ENCODE results near the gene RSRP1. TPM values are rescaled to one million over a fixed set of nuclear protein-coding genes. Genes with fewer than 3 reads are reported as not detected.
"Not testable (repeated sequence)": the region's sequence is repeated elsewhere in the genome, so short reads cannot be mapped to it uniquely, and the experiment has no call there.

RSRP1 gene
- total and polyA plus RNA-seq, 3 experiments from 2014 or later, result 47.5 to 124 (median 116) TPM

DNA sequence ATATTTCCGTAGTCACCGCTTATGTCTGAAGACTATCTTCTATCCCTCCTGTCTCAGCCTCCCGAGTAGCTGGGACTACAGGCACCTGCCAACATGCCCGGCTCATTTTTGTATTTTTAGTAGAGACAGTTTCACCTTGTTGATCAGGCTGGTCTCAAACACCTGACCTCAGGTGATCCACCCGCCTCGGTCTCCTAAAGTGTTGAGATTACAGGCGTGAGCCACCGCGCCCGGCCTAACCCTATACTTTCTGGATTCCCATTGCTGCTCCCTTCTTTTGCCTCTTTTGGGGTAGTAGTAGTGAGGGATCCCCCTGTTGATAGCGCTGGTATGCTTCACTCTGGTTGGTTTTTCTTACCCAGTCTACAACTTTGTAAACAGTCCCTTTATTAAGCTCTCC lies 9.2 kb downstream of the RSRP1 start:
- Histone ChIP-seq H3K4me3 (ENCODE audit: low read length) (no peak overlapping the region), H3K36me3 (ENCODE audit: insufficient read depth, low read length) (peaks cover 9% of the 10 kb centered on the region), H3K27me3 (ENCODE audit: insufficient read depth, low read length, poor library complexity, severe bottlenecking) (no peaks in the 10 kb centered on the region), H3K9me3 (ENCODE audit: low read length) (no peaks in the 10 kb centered on the region), H3K4me1 (ENCODE audit: insufficient read depth, low read length) (peaks cover 36% of the 10 kb centered on the region), H3K27ac (ENCODE audit: low read depth, low read length) (peak overlapping the region; percentile 68)
- ChIA-PET CTCF (no interaction called here), POLR2A (interaction anchor here (0.7 kb wide), 1 partner anchor 18 kb away, joined by 5 read pairs; no protein-coding TSS in a partner anchor)
- peak overlapping the region in 2 of 7 donors; percentile 16 to 77 for H3K4me3 Mint-ChIP-seq
- no peak for DNase-seq
- H3K27ac Mint-ChIP-seq, result peak overlapping the region in 4 of 8 donors; percentile 38 to 83 (median 64)
- H3K27me3 Mint-ChIP-seq, result no peaks in the 10 kb centered on the region
- peaks cover 3 to 43% (median 8%) of the 10 kb centered on the region in 3 donors for H3K36me3 Mint-ChIP-seq
- H3K4me1 Mint-ChIP-seq, result peaks cover 33 to 67% (median 60%) of the 10 kb centered on the region in 3 donors
- no peaks in the 10 kb centered on the region for H3K9me3 Mint-ChIP-seq

DNA sequence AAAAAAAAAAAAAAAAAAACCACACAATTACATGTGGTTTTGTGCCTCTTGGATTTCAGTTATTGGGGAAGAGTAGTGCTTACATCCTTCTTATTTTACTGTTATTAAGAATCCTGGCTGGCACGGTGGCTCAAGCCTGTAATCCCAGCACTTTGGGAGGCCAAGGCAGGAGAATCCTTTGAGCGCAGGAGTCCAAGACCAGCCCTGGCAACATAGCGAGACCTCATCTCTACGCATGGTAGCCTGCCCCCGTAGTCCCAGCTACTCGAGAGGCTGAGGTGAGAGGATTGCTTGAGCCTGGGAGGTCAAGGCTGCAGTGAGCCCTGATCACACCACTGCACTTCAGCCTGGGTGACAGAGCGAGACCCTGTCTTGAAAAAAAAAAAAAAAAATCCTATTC lies 11.0 kb downstream of the RSRP1 start:
- H3K9me3 ChIP-seq (ENCODE audit: low read length); H3K36me3 ChIP-seq (ENCODE audit: insufficient read depth, low read length); DNase-seq; H3K9me3 Mint-ChIP-seq; H3K4me3 ChIP-seq (ENCODE audit: low read length); CTCF ChIA-PET; H3K27me3 ChIP-seq (ENCODE audit: insufficient read depth, low read length, poor library complexity, severe bottlenecking); H3K27me3 Mint-ChIP-seq: not testable (repeated sequence)
- peak overlapping the region; percentile 68 for H3K27ac ChIP-seq (ENCODE audit: low read depth, low read length)
- POLR2A ChIA-PET, result interaction anchor here (0.6 kb wide), 1 partner anchor 263 kb away, joined by 4 read pairs; no protein-coding TSS in a partner anchor
- peak overlapping the region in 1 of 7 donors; percentile 11 for H3K4me3 Mint-ChIP-seq
- H3K4me1 Mint-ChIP-seq, result peaks cover 35 to 57% (median 48%) of the 10 kb centered on the region in 3 donors
- H3K36me3 Mint-ChIP-seq, result peaks cover 0 to 32% (median 1%) of the 10 kb centered on the region in 3 donors
- H3K27ac Mint-ChIP-seq, result peak overlapping the region in 2 of 8 donors; percentile 21 to 50
- peaks cover 37% of the 10 kb centered on the region for H3K4me1 ChIP-seq (ENCODE audit: insufficient read depth, low read length)

DNA sequence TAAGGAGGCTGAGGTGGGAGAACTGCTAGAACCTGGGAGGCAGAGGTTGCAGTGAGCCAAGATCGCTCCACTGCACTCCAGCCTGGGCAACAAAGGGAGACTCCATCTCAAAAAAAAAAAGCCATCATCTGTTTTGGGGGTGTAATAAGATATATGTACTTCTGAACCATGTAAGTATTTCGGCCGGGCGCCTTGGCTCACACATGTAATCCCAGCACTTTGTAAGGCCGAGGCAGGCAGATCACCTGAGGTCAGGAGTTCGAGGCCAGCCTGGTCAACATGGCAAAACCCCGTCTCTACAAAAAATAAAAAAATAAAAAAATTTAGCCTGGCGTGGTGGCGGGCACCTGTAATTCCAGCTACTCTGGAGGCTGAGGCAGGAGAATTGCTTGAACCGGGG lies 11.8 kb downstream of the RSRP1 start:
- Mint-ChIP-seq H3K4me1 (peaks cover 35 to 56% (median 50%) of the 10 kb centered on the region in 3 donors), H3K36me3 (peaks cover 0 to 33% (median 1%) of the 10 kb centered on the region in 3 donors), H3K4me3 (peak overlapping the region in 1 of 7 donors; percentile 55)
- H3K4me3 ChIP-seq (ENCODE audit: low read length); H3K9me3 Mint-ChIP-seq; H3K27ac ChIP-seq (ENCODE audit: low read depth, low read length); H3K27me3 Mint-ChIP-seq; H3K9me3 ChIP-seq (ENCODE audit: low read length); H3K27me3 ChIP-seq (ENCODE audit: insufficient read depth, low read length, poor library complexity, severe bottlenecking); H3K36me3 ChIP-seq (ENCODE audit: insufficient read depth, low read length); CTCF ChIA-PET; H3K27ac Mint-ChIP-seq; DNase-seq: not testable (repeated sequence)
- peaks cover 35% of the 10 kb centered on the region for H3K4me1 ChIP-seq (ENCODE audit: insufficient read depth, low read length)
- POLR2A ChIA-PET, result interaction anchor here (0.6 to 4.4 kb wide), 2 partner anchors 10 to 264 kb away, joined by 4 to 114 read pairs; partner anchors contain the start of gene RSRP1

DNA sequence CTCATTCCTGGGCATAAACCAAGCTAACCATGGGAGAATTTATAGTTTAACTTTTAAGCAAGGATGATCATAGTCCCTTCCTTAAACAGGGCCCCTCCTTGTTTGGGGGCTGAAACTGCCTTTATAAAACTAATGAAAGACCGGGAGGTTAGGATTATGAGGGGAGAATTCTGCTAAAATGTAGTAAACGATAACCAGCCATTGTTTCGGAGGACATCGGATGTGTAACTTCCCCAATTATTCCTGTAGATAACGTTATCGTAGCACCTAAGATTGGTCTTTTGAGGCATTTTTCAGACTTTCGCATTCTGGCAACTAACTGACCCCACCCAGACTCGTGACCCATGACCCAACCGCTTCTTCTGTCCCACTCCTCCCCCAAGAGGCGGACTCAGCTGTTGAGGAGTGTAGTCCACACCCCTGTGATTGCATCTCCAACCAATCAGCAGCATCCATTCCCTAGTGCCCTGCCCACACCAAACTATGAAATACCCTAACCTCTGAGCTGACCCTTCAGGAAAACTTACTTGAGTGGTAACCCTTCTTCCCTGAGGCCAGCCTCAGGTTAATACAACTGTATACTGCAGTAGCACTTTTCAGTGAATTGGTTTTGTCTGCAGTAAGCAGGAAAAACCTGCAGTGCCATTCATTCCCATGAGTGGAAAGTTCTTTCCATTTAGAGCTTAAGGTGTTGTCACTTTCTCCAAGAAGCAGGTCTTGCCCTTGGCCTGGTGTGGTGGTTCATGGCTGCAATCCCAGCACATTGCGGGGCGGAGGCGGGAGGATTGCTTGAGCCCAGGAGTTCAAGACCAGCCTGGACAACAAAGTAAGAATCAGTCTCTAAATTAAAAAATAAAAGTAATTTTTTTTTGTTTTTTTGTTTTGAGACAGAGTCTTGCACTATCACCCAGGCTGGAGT lies 14.1 kb downstream of the RSRP1 start:
- Mint-ChIP-seq H3K27ac (no peak overlapping the region), H3K36me3 (peaks cover 0 to 42% (median 1%) of the 10 kb centered on the region in 3 donors), H3K4me1 (peaks cover 29 to 51% (median 40%) of the 10 kb centered on the region in 3 donors), H3K27me3 (no peaks in the 10 kb centered on the region), H3K9me3 (no peaks in the 10 kb centered on the region), H3K4me3 (no peak overlapping the region)
- ChIA-PET POLR2A (interaction anchor here (0.6 to 4.4 kb wide), 19 partner anchors 9 to 879 kb away, joined by 3 to 114 read pairs (median 4); partner anchors contain the start of genes MACO1, MTFR1L, NIPAL3 and PDIK1L), CTCF (interaction anchor here (0.9 to 2.2 kb wide), 6 partner anchors 12 to 579 kb away, joined by 3 to 11 read pairs (median 3); partner anchors contain the start of gene RSRP1)
- peak; percentile 31 to 68 (median 48) for DNase-seq
- H3K4me1 ChIP-seq (ENCODE audit: insufficient read depth, low read length), result peaks cover 23% of the 10 kb centered on the region
- H3K36me3 ChIP-seq (ENCODE audit: insufficient read depth, low read length), result peaks cover 13% of the 10 kb centered on the region
- H3K9me3 ChIP-seq (ENCODE audit: low read length), result no peaks in the 10 kb centered on the region
- H3K4me3 ChIP-seq (ENCODE audit: low read length), result peak overlapping the region; percentile 88
- no peaks in the 10 kb centered on the region for H3K27me3 ChIP-seq (ENCODE audit: insufficient read depth, low read length, poor library complexity, severe bottlenecking)
- peak overlapping the region; percentile 97 for H3K27ac ChIP-seq (ENCODE audit: low read depth, low read length)

DNA sequence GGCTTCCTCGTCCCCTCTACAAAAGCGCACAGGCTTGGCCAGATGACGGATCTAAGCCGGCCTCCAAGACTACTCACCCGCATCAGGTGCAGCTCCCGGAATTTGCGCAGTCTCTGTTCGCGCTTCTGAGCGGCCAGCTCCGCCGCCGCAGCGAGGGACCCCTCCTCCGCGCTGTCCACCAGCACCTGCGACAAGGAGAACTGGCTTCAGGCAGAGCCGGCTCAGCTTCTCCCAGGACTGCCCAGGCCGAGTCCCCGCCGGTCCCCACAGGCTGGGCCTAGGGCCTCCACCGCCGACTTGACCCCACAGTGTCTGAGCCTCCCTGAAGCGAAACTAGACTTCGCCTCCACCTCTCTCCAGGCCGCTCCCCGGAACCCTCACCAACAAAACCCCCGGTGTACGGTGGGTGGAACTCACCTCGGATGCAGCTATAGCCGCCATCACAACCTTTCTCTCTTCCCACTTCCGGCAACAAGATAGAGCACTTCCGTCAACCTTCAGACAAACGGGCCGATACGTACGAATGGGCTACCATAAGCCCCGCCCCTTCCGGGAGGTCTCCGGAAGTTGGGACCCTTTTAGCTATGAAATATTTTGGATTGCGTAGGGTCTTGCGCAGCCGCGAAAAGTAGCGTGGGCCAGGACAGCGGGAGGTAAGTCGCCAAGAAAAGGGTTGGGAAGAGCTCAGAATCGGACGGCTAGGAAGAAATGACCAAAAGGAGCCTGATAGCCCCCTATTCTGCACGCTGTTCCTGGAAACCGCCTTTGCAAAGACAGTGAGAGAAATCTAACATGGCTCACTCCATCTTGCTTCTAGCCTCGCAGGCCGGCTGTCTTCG lies 15.0 kb downstream of the RSRP1 start, which contains the start of gene SYF2:
Gene SYF2 (minus strand): TSS at position 476 of the 839 bp plus-strand sequence. CDS start 35 bp downstream, at position 441.
- H3K27me3 Mint-ChIP-seq, result no peaks in the 10 kb centered on the region
- ChIA-PET CTCF (interaction anchor here (0.9 to 2.2 kb wide), 7 partner anchors 10 to 580 kb away, joined by 3 to 11 read pairs (median 3); partner anchors contain the start of gene RSRP1), POLR2A (interaction anchor here (0.6 to 4.4 kb wide), 23 partner anchors 8 to 880 kb away, joined by 3 to 114 read pairs (median 4); partner anchors contain the start of genes MACO1, MTFR1L, NIPAL3 and PDIK1L)
- H3K9me3 ChIP-seq (ENCODE audit: low read length), result no peaks in the 10 kb centered on the region
- H3K4me3 ChIP-seq (ENCODE audit: low read length), result peak within 1 kb of the TSS; percentile 88
- peaks cover 31 to 46% (median 37%) of the 10 kb centered on the region in 3 donors for H3K4me1 Mint-ChIP-seq
- no peak within 1 kb of the TSS for H3K27ac Mint-ChIP-seq
- no peaks in the 10 kb centered on the region for H3K9me3 Mint-ChIP-seq
- peak within 1 kb of the TSS; percentile 97 for H3K27ac ChIP-seq (ENCODE audit: low read depth, low read length)
- H3K36me3 Mint-ChIP-seq, result peaks cover 0 to 49% (median 5%) of the 10 kb centered on the region in 3 donors
- H3K36me3 ChIP-seq (ENCODE audit: insufficient read depth, low read length), result peaks cover 22% of the 10 kb centered on the region
- peaks cover 23% of the 10 kb centered on the region for H3K4me1 ChIP-seq (ENCODE audit: insufficient read depth, low read length)
- no peak within 1 kb of the TSS for H3K4me3 Mint-ChIP-seq
- no peaks in the 10 kb centered on the region for H3K27me3 ChIP-seq (ENCODE audit: insufficient read depth, low read length, poor library complexity, severe bottlenecking)
- peak; percentile 82 to 95 (median 91) for DNase-seq

DNA sequence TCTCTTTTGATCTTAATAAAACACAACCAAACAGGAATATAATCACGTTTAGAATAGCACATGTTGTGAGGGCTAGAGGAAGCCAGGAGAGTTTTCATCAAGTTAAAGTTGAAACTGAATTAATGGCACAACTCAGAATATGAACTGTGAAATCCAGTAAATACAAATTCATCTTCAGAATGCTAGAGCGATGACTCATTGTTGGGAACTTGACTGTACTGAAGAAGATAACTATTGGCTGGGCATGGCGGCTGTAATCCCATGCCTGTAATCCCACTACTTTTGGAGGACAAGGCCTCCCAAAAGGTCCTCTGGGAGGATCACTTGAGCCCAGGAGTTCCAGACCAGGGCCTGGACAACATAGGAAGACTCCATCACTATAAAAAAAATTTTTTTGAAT lies 23.8 kb downstream of the RSRP1 start:
- H3K27ac Mint-ChIP-seq, result peak overlapping the region in 1 of 8 donors; percentile 9
- no peaks in the 10 kb centered on the region for H3K4me1 ChIP-seq (ENCODE audit: insufficient read depth, low read length)
- no peak overlapping the region for H3K27ac ChIP-seq (ENCODE audit: low read depth, low read length)
- H3K4me1 Mint-ChIP-seq, result peaks cover 9% of the 10 kb centered on the region in 3 donors
- H3K9me3 Mint-ChIP-seq, result no peaks in the 10 kb centered on the region
- peaks cover 53% of the 10 kb centered on the region for H3K36me3 ChIP-seq (ENCODE audit: insufficient read depth, low read length)
- ChIA-PET CTCF (interaction anchor here (2.0 kb wide), 1 partner anchor 8 kb away, joined by 5 read pairs; the partner anchor contains the start of gene SYF2), POLR2A (no interaction called here)
- H3K9me3 ChIP-seq (ENCODE audit: low read length), result no peaks in the 10 kb centered on the region
- H3K4me3 ChIP-seq (ENCODE audit: low read length), result no peak overlapping the region
- DNase-seq, result no peak
- no peaks in the 10 kb centered on the region for H3K27me3 ChIP-seq (ENCODE audit: insufficient read depth, low read length, poor library complexity, severe bottlenecking)
- H3K27me3 Mint-ChIP-seq, result no peaks in the 10 kb centered on the region
- H3K4me3 Mint-ChIP-seq, result no peak overlapping the region
- H3K36me3 Mint-ChIP-seq, result peaks cover 2 to 71% (median 24%) of the 10 kb centered on the region in 3 donors

DNA sequence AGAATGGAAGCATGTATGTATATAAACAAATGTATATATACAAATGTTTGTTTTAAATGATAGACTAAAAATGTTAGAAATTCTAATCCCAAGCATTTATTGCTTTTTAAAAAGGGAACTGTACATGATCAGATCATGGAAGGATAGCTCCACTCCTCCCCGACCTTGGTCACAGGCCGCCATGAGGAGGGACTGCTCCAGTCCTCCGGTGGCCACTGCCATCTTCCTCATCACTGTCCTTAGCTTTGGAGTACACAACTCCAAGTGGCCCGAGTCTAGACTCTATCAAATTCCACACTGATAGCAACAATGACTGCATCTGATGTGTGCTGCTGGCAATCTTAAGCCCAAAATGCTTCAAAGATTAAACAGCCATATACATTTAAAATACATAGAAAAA lies 24.6 kb downstream of the RSRP1 start:
- no peak overlapping the region for H3K4me3 Mint-ChIP-seq
- H3K36me3 Mint-ChIP-seq, result peaks cover 2 to 64% (median 22%) of the 10 kb centered on the region in 3 donors
- peak overlapping the region in 1 of 8 donors; percentile 23 for H3K27ac Mint-ChIP-seq
- H3K27ac ChIP-seq (ENCODE audit: low read depth, low read length), result no peak overlapping the region
- DNase-seq, result no peak
- no peaks in the 10 kb centered on the region for H3K4me1 ChIP-seq (ENCODE audit: insufficient read depth, low read length)
- ChIA-PET POLR2A (no interaction called here), CTCF (interaction anchor here (2.0 kb wide), 1 partner anchor 9 kb away, joined by 5 read pairs; the partner anchor contains the start of gene SYF2)
- H3K4me1 Mint-ChIP-seq, result peaks cover 4 to 6% (median 5%) of the 10 kb centered on the region in 3 donors
- no peaks in the 10 kb centered on the region for H3K9me3 ChIP-seq (ENCODE audit: low read length)
- no peaks in the 10 kb centered on the region for H3K27me3 Mint-ChIP-seq
- H3K27me3 ChIP-seq (ENCODE audit: insufficient read depth, low read length, poor library complexity, severe bottlenecking), result no peaks in the 10 kb centered on the region
- H3K9me3 Mint-ChIP-seq, result no peaks in the 10 kb centered on the region
- H3K36me3 ChIP-seq (ENCODE audit: insufficient read depth, low read length), result peaks cover 44% of the 10 kb centered on the region
- H3K4me3 ChIP-seq (ENCODE audit: low read length), result no peak overlapping the region

Measured in CD8-positive, alpha-beta memory T cell (primary cell).